Coronary artery (tissue), 2 donors: ENCODE measurements around the gene PHC2.

ENCODE experiments used
- DNase-seq: peaks from one replicate; pipeline ENCODE4 v3.0.0-alpha.2; 2017; ENCODE audit warnings: low spot score
- H3K27ac ChIP-seq, 2 donors: fragments of 200-600 bp; sonication (generic); one replicate each; pipeline ENCODE4 v1.5.1; 2016 to 2019
- H3K4me3 ChIP-seq: fragments of 200-600 bp; sonication (generic); 2 replicates; pipeline ENCODE4 v1.5.1; 2016; ENCODE audit warnings: mild to moderate bottlenecking, moderate library complexity
- CTCF ChIP-seq: fragments of 200-600 bp; sonication (generic); IDR thresholded peaks from one replicate; pipeline ENCODE4 v1.5.1; 2019; ENCODE audit warnings: antibody characterized with exemption

Gene PHC2

DNA sequence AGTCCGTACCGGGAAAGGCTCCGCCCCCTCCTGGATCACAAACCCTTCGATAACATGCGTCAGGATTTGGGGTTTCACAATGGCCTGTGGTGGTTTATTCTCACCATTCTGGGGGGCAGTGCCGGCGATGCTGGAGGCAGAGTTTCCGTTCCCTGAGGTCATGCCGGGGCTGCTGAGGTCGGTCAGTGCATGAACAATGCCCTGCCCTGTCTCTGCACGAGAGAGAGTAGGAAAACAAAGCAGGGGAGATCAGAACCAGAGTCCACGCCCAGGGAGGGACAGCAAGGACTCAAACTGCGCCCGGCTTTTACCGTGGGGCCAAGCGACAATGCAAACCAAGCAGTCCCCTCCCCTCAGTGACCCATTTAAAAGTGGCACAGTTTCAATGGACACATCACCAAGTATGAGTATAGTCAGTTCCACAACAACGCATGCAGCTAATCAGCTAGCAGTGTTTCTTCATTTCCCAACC, 96.8 kb downstream of the PHC2 start:
- H3K27ac ChIP-seq: peak overlapping the region; percentile 76 to 80
- H3K4me3 ChIP-seq: peak overlapping the region; percentile 57
- no peak for TF ChIP-seq CTCF
- peak; percentile 91 for DNase-seq

GRCh38 chr1:33332881-33333280, 98.0 kb downstream of the PHC2 start:
- H3K27ac ChIP-seq: peak overlapping the region; percentile 76 to 80
- no peak for DNase-seq
- H3K4me3 ChIP-seq: peak overlapping the region; percentile 57
- TF ChIP-seq CTCF: no peak

- TF ChIP-seq CTCF: no peak
- peak overlapping the region; percentile 57 for H3K4me3 ChIP-seq
- no peak for DNase-seq
- H3K27ac ChIP-seq: peak overlapping the region; percentile 76 to 80
Observed at GRCh38 chr1:33332357-33332789, 98.5 kb downstream of the PHC2 start.

GRCh38 chr1:33331444-33332356, 99.2 kb downstream of the PHC2 start:
- no peak for TF ChIP-seq CTCF
- DNase-seq: no peak
- peak overlapping the region; percentile 76 to 80 for H3K27ac ChIP-seq
- H3K4me3 ChIP-seq: peak overlapping the region; percentile 57

DNA sequence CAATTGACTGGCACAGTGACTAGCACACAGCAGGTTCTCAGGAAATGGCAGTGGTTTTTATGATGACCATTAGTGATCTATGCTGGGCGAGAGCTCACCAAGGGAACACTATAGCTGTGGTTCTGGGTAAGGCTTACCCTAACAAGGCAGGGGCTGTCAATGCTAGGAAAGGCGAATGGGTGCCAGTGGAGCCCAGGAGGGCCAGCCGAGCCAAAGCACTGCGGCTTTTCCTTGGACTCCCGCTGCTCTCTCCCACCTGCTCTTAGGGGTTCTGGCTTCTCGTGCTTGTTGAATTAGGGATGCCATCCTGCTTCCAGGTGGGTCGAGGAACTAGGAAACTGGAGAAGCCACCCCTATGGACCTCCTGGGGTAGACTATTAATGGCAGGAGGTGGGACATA, 100.0 kb downstream of the PHC2 start:
- H3K4me3 ChIP-seq: no peak overlapping the region
- no peak for DNase-seq
- no peak for TF ChIP-seq CTCF
- H3K27ac ChIP-seq: peak overlapping the region; percentile 9 to 80

- H3K27ac ChIP-seq: peak overlapping the region in 1 of 2 donors; percentile 80
- no peak overlapping the region for H3K4me3 ChIP-seq
- no peak for TF ChIP-seq CTCF
- no peak for DNase-seq
Observed at GRCh38 chr1:33330361-33330890, 100.5 kb downstream of the PHC2 start.
